K562 (cell line): ENCODE results near the gene TTLL3. TPM values are rescaled to one million over a fixed set of nuclear protein-coding genes. Genes with fewer than 3 reads are reported as not detected.

Experiments used
- ATAC-seq: fragments of 200-7000 bp; cut with Tn5 transposase; 3 replicates; pipeline ENCODE4 v1.9.1; 2020; ENCODE audit warnings: moderate library complexity
- BruUV-seq: library from RNA; stranded (reverse); fragments of 400-500 nt; replicated peaks from 2 replicates; lab custom pipeline; 2021; lab: Mats Ljungman, UMichigan
- CTCF ChIA-PET: fragments of 300-600 bp; formaldehyde crosslinking; extraction: SDS; loops from one replicate; lab custom pipeline; 2021; ENCODE audit warnings: low intra/inter-chr PET ratio; lab: Yijun Ruan, JAX
- POLR2A ChIA-PET: fragments of 300-600, 350-650 bp; sonication (Branson Sonifier 250); formaldehyde crosslinking; extraction: SDS; loops from one replicate; lab custom pipeline; 2021; ENCODE audit warnings: antibody characterized with exemption, inconsistent platforms; lab: Yijun Ruan, JAX
- DNase-seq, 4 experiments: peaks; one replicate each; pipeline versions ENCODE4 v3.0.0 to v3.0.0-alpha.2; 2011 to 2018; ENCODE audit warnings: low spot score in 3 of 4, mixed read lengths in 3 of 4; ENCODE audit errors: extremely low read depth in 1 of 4
- FAIRE-seq: peaks from 2 replicates; lab custom pipeline; 2011; peaks lifted over from hg19 to GRCh38; lab: Jason Lieb, UNC
- H2AFZ ChIP-seq: 2 replicates; pipeline ENCODE4 v1.6.0; 2011; ENCODE audit warnings: low read depth, low read length, control low read depth, inconsistent platforms
- H3K27ac ChIP-seq: fragments of 200-600 bp; 3 replicates; pipeline ENCODE4 v1.8.0; 2011; ENCODE audit warnings: low read depth, mild to moderate bottlenecking, control low read depth, inconsistent platforms, low read length, moderate library complexity, mixed read lengths; ENCODE audit errors: extremely low read depth
- H3K27me3 ChIP-seq, 2 experiments: fragments of 300-600 bp in 1 of 2; 2 replicates in 1 of 2; 3 replicates in 1 of 2; pipeline versions ENCODE4 v1.6.0 to v1.8.0; 2011; ENCODE audit warnings: inconsistent platforms in 2 of 2, low read length in 2 of 2, mild to moderate bottlenecking in 1 of 2, mixed read lengths in 1 of 2, moderate library complexity in 1 of 2; ENCODE audit not compliant: control insufficient read depth in 2 of 2, insufficient read depth in 2 of 2
- H3K36me3 ChIP-seq: fragments of 300-600 bp; 3 replicates; pipeline ENCODE4 v1.8.0; 2011; ENCODE audit warnings: mild to moderate bottlenecking, low read length, inconsistent platforms; ENCODE audit not compliant: control insufficient read depth, insufficient read depth
- H3K4me1 ChIP-seq, 2 experiments: fragments of 200-600 bp in 1 of 2; replicated peaks in 1 of 2; 2 replicates in 1 of 2; 3 replicates in 1 of 2; pipeline versions ENCODE4 v1.5.1 to v1.8.0; 2011; ENCODE audit warnings: inconsistent platforms in 2 of 2, low read length in 2 of 2, mild to moderate bottlenecking in 1 of 2, mixed read lengths in 1 of 2, moderate library complexity in 1 of 2; ENCODE audit not compliant: control insufficient read depth in 2 of 2, insufficient read depth in 2 of 2
- H3K4me2 ChIP-seq: 2 replicates; pipeline ENCODE4 v1.6.1; 2011; ENCODE audit warnings: low read length, control low read depth, inconsistent platforms, mixed read lengths; ENCODE audit not compliant: insufficient read depth
- H3K4me3 ChIP-seq: fragments of 200-600 bp; sonication (generic), shearing (Covaris generic); 2 replicates; pipeline ENCODE4 v1.5.1; 2016; ENCODE audit warnings: control low read depth, inconsistent platforms
- H3K79me2 ChIP-seq: fragments of 200-600 bp; 3 replicates; pipeline ENCODE4 v1.8.0; 2011; ENCODE audit warnings: low read length, inconsistent platforms; ENCODE audit not compliant: control insufficient read depth, insufficient read depth
- H3K9ac ChIP-seq, 2 experiments: 2 replicates each; pipeline versions ENCODE4 v1.6.0 to v1.6.1; 2011; ENCODE audit warnings: low read depth in 2 of 2, low read length in 2 of 2, control low read depth in 1 of 2, inconsistent platforms in 1 of 2, mild to moderate bottlenecking in 1 of 2, mixed read lengths in 1 of 2; ENCODE audit not compliant: insufficient read depth in 1 of 2
- H3K9me1 ChIP-seq: one replicate; pipeline ENCODE4 v1.6.0; 2011; ENCODE audit warnings: inconsistent platforms, mild to moderate bottlenecking, low read length, moderate library complexity; ENCODE audit not compliant: control insufficient read depth, insufficient read depth
- H3K9me3 ChIP-seq: replicated peaks from 2 replicates; pipeline ENCODE4 v1.5.1; 2011; ENCODE audit warnings: low read depth, low read length, inconsistent platforms; ENCODE audit not compliant: control insufficient read depth, insufficient read depth
- H4K20me1 ChIP-seq: replicated peaks from 2 replicates; pipeline ENCODE4 v1.6.1; 2011; ENCODE audit warnings: low read length, inconsistent platforms, mixed read lengths; ENCODE audit not compliant: control insufficient read depth, insufficient read depth
- ID3 ChIP-seq, 2 experiments: fragments of 250-450 bp in 1 of 2; fragments of 450-650 bp in 1 of 2; sonication (Bioruptor Pico) in 1 of 2; IDR thresholded peaks; 2 replicates each; pipeline versions ENCODE4 v1.6.1 to v1.8.0; 2016 to 2021; ENCODE audit warnings: mild to moderate bottlenecking in 2 of 2, moderate library complexity in 2 of 2, missing compliant biosample characterization in 1 of 2, missing genetic modification characterization in 1 of 2
- MEF2A ChIP-seq: IDR thresholded peaks from 2 replicates; pipeline ENCODE4 v1.6.1; 2011; ENCODE audit warnings: low read depth, mild to moderate bottlenecking, low read length, moderate library complexity; ENCODE audit not compliant: control insufficient read depth
- POLR2A ChIP-seq: fragments of 450-650 bp; conservative IDR thresholded peaks from 2 replicates; pipeline ENCODE4 v1.6.1; 2016
- POLR2AphosphoS2 ChIP-seq: IDR thresholded peaks from 2 replicates; pipeline ENCODE4 v1.6.1; 2012; ENCODE audit warnings: low read length, improper control_type of control experiment
- POLR2G ChIP-seq: fragments of 200-400 bp; formaldehyde crosslinking; IDR thresholded peaks from 2 replicates; pipeline ENCODE4 v1.6.1; 2017; ENCODE audit warnings: low read depth, mild to moderate bottlenecking, antibody characterized with exemption, low read length, moderate library complexity
- RBFOX2 ChIP-seq: fragments of 200-400 bp; formaldehyde crosslinking; IDR thresholded peaks from 2 replicates; pipeline ENCODE4 v1.6.1; 2017; ENCODE audit warnings: low read depth, mild to moderate bottlenecking, low read length, moderate library complexity
- WGBS: fragments of 100-300 bp; shearing (Covaris generic); methylation state at CpG from one replicate; pipeline ENCODE4 v1.1.6; 2016; ENCODE audit warnings: low coverage, mixed read lengths; ENCODE audit not compliant: insufficient coverage; ENCODE audit errors: missing lambda C conversion rate; 5-methylcytosine and 5-hydroxymethylcytosine counted together
- in situ Hi-C: fragments of 300-500 bp; cut with MboI; formaldehyde crosslinking; loops from 4 replicates; pipeline ENCODE4 v1.15.0; 2018; ENCODE audit warnings: inconsistent platforms, mixed read lengths
- intact Hi-C: fragments of 100-400 bp; cut with micrococcal nuclease; formaldehyde crosslinking; loops from 2 replicates; pipeline ENCODE4 v1.14.2; 2022
- polyA plus RNA-seq, 8 experiments: library from polyadenylated mRNA; depleted of rRNA in 4 of 8; stranded (reverse) in 5 of 8; unstranded in 3 of 8; fragments of >200 nt; fragmentation: Nextera tagmentation in 2 of 8; fragmentation: Illumina TruSeq in 1 of 8; extraction: Ambion mirVana in 2 of 8; extraction: Trizol in 1 of 8; gene quantifications; 2 replicates each; pipeline versions ENCODE4 v1.2.1 to v1.2.3, GENCODE V29; 2011 to 2014; ENCODE audit warnings: inconsistent platforms in 1 of 8, missing spikeins in 1 of 8
- total RNA-seq, 7 experiments: library from RNA; depleted of rRNA in 6 of 7; stranded (reverse); fragments of >200 nt in 6 of 7; fragmentation: Illumina TruSeq in 2 of 7; extraction: Trizol in 2 of 7; gene quantifications; 2 replicates each; pipeline versions ENCODE4 v1.2.1 to v1.2.3, GENCODE V29; 2011 to 2021; ENCODE audit warnings: low replicate concordance in 1 of 7

The TTLL3 gene
- total and polyA plus RNA-seq, 9 of the 15 experiments (the other 6 are each of a cell fraction or from before 2014, with no cell fraction given), result 8.9 to 106 (median 33.2) TPM

- 97% methylated on average over 4 of the region's 4 CpGs for WGBS
- intact Hi-C loops, result no loop called here
Measured at GRCh38 chr3:9809239-9809614, 835 bp upstream of the TTLL3 start.

GRCh38 chr3:9810433-9810770 lies 340 bp downstream of the TTLL3 start:
- no TSS peak for BruUV-seq
- no peaks in the 10 kb centered on the region for H3K9me1 ChIP-seq
- peaks cover 0 to 8% of the 10 kb centered on the region in 2 experiments; a peak in 2 of 5 replicates for H3K4me1 ChIP-seq
- H4K20me1 ChIP-seq, result 0 out of 2 replicates have a peak, but pooled peaks cover 3% of the 10 kb centered on the region
- CTCF ChIA-PET, result no interaction called here
- POLR2A ChIA-PET, result interaction anchor here (0.6 kb wide), 1 partner anchor 221 kb away, joined by 3 read pairs; no protein-coding TSS in a partner anchor
- TF ChIP-seq POLR2AphosphoS2, result 0 out of 2 replicates have a peak, but pooled peaks have one; percentile 8
- TF ChIP-seq ID3 (CRISPR knock-in tag; IDR thresholded peaks at IDR 0.05), result no peak
- no peak for TF ChIP-seq ID3 (tag; IDR thresholded peaks at IDR 0.05)
- TF ChIP-seq RBFOX2, result 0 out of 2 replicates have a peak, but pooled peaks have one; percentile 7
- TF ChIP-seq POLR2G, result 0 out of 2 replicates have a peak, but pooled peaks have one; percentile 3
- intact Hi-C loops (no loop called here), in situ Hi-C loops (no loop called here)
- H3K9me3 ChIP-seq, result no peaks in the 10 kb centered on the region
- DNase-seq (no peak), ATAC-seq (no peak), FAIRE-seq (no peak)
- H3K27ac ChIP-seq, result no peak overlapping the region
- H3K9ac ChIP-seq, result no peak overlapping the region
- H3K4me3 ChIP-seq, result no peak overlapping the region
- 89% methylated on average over 16 of the region's 18 CpGs for WGBS
- peaks cover 73% of the 10 kb centered on the region; the same call in 2 of the 3 replicates for H3K36me3 ChIP-seq
- H3K79me2 ChIP-seq, result no peaks in the 10 kb centered on the region
- H3K27me3 ChIP-seq, result no peaks in the 10 kb centered on the region
- no peak overlapping the region for H3K4me2 ChIP-seq
- H2AFZ ChIP-seq, result no peak overlapping the region

More at GRCh38 chr3:9809239-9809614, 835 bp upstream of the TTLL3 start:
- BruUV-seq, result no TSS peak
- H3K79me2 ChIP-seq, result no peaks in the 10 kb centered on the region
- 0 out of 2 replicates have a peak, but pooled peaks cover 3% of the 10 kb centered on the region for H4K20me1 ChIP-seq
- POLR2A ChIA-PET, result interaction anchor here (1.2 to 6.7 kb wide), 3 partner anchors 13 to 16 kb away, joined by 7 to 49 read pairs (median 10); partner anchors contain the start of genes ARPC4 and TADA3
- H3K4me2 ChIP-seq, result no peak overlapping the region
- H3K4me3 ChIP-seq, result no peak overlapping the region
- peaks cover 84% of the 10 kb centered on the region for H3K36me3 ChIP-seq
- DNase-seq (no peak), FAIRE-seq (no peak), ATAC-seq (peak; percentile 3)
- H3K4me1 ChIP-seq, result peaks cover 0 to 8% of the 10 kb centered on the region in 2 experiments; a peak in 2 of 5 replicates
- no peaks in the 10 kb centered on the region for H3K9me1 ChIP-seq
- H3K9me3 ChIP-seq, result no peaks in the 10 kb centered on the region
- no peaks in the 10 kb centered on the region for H3K27me3 ChIP-seq
- in situ Hi-C loops, result no loop called here
- no peak overlapping the region for H3K9ac ChIP-seq
- TF ChIP-seq POLR2A (0 out of 2 replicates have a peak, but pooled peaks have one; percentile 25), MEF2A (no peak)
- no peak overlapping the region for H2AFZ ChIP-seq
- H3K27ac ChIP-seq, result no peak overlapping the region
- CTCF ChIA-PET, result no interaction called here
